HepG2 (cell line): Measurements from ENCODE around the gene TGFBI. TPM values are rescaled to one million over a fixed set of nuclear protein-coding genes. Genes with fewer than 3 reads are reported as not detected.
A peak's percentile ranks its signal among the peaks of the same experiment; 100 is the strongest.

Source experiments
- ARNT ChIP-seq: fragments of 450-650 bp; IDR thresholded peaks from 2 replicates; pipeline ENCODE4 v1.6.1; 2017
- CEBPG ChIP-seq: IDR thresholded peaks from 2 replicates; pipeline ENCODE4 v1.6.1; 2016
- FOXA1 ChIP-seq, 2 experiments: fragments of 450-650 bp in 1 of 2; sonication (generic) in 1 of 2; formaldehyde crosslinking in 1 of 2; IDR thresholded peaks; 2 replicates each; pipeline versions ENCODE4 v1.4.0 to v1.6.1; 2016 to 2020; ENCODE audit warnings: missing genetic modification reagents in 1 of 2
- FOXA3 ChIP-seq: IDR thresholded peaks from 2 replicates; pipeline ENCODE4 v1.6.1; 2016; ENCODE audit warnings: missing genetic modification reagents, missing compliant biosample characterization
- MLLT10 ChIP-seq: sonication (generic); formaldehyde crosslinking; IDR thresholded peaks from 2 replicates; pipeline ENCODE4 v1.4.0; 2020; ENCODE audit warnings: missing genetic modification reagents
- NFRKB ChIP-seq: fragments of 450-650 bp; IDR thresholded peaks from 2 replicates; pipeline ENCODE4 v1.6.1; 2017
- NONO ChIP-seq, 2 experiments: fragments of 450-650 bp in 1 of 2; sonication (generic) in 1 of 2; formaldehyde crosslinking in 1 of 2; IDR thresholded peaks in 1 of 2; conservative IDR thresholded peaks in 1 of 2; 2 replicates each; pipeline versions ENCODE4 v1.6.1 to v1.8.0; 2017 to 2022; ENCODE audit warnings: mild to moderate bottlenecking in 1 of 2, missing genetic modification reagents in 1 of 2, moderate library complexity in 1 of 2
- PTBP1 ChIP-seq: fragments of 200-400 bp; formaldehyde crosslinking; IDR thresholded peaks from 2 replicates; pipeline ENCODE4 v1.6.1; 2018; ENCODE audit warnings: low read length, low read depth; ENCODE audit not compliant: poor library complexity, severe bottlenecking
- RBAK ChIP-seq: sonication (generic); formaldehyde crosslinking; IDR thresholded peaks from 2 replicates; pipeline ENCODE4 v1.5.1; 2020; ENCODE audit warnings: mild to moderate bottlenecking, missing genetic modification reagents
- RFXANK ChIP-seq: IDR thresholded peaks from 2 replicates; pipeline ENCODE4 v1.6.1; 2016
- RFXAP ChIP-seq: sonication (generic); formaldehyde crosslinking; IDR thresholded peaks from 2 replicates; pipeline ENCODE4 v1.4.0; 2020; ENCODE audit warnings: missing genetic modification reagents, borderline replicate concordance
- SOX5 ChIP-seq: IDR thresholded peaks from 2 replicates; pipeline ENCODE4 v1.6.1; 2016; ENCODE audit warnings: borderline replicate concordance
- SRSF1 ChIP-seq: fragments of 200-400 bp; formaldehyde crosslinking; optimal IDR thresholded peaks from 2 replicates; pipeline ENCODE3; 2017; ENCODE audit warnings: mild to moderate bottlenecking, low read depth, low read length, moderate library complexity
- SYNCRIP ChIP-seq: fragments of 200-400 bp; formaldehyde crosslinking; IDR thresholded peaks from 2 replicates; pipeline ENCODE4 v1.6.1; 2018; ENCODE audit warnings: mild to moderate bottlenecking, low read depth, low read length; ENCODE audit not compliant: insufficient read depth
- ZBTB8A ChIP-seq: sonication (generic); formaldehyde crosslinking; IDR thresholded peaks from 2 replicates; pipeline ENCODE4 v1.4.0; 2020; ENCODE audit warnings: mild to moderate bottlenecking, low read depth, missing genetic modification reagents, borderline replicate concordance
- ZMAT3 ChIP-seq: sonication (generic); formaldehyde crosslinking; conservative IDR thresholded peaks from 2 replicates; pipeline ENCODE4 v1.7.0; 2021; ENCODE audit warnings: missing genetic modification reagents
- ZNF10 ChIP-seq: sonication (generic); formaldehyde crosslinking; IDR thresholded peaks from 2 replicates; pipeline ENCODE4 v1.4.0; 2020; ENCODE audit warnings: mild to moderate bottlenecking, low read depth, missing genetic modification reagents, borderline replicate concordance
- ZNF180 ChIP-seq: sonication (generic); formaldehyde crosslinking; IDR thresholded peaks from 2 replicates; pipeline ENCODE4 v1.4.0; 2020; ENCODE audit warnings: low read depth, missing genetic modification reagents, borderline replicate concordance
- ZNF274 ChIP-seq: sonication (generic); formaldehyde crosslinking; IDR thresholded peaks from 2 replicates; pipeline ENCODE4 v1.5.1; 2020; ENCODE audit warnings: mild to moderate bottlenecking, missing genetic modification reagents
- ZNF619 ChIP-seq: sonication (generic); formaldehyde crosslinking; IDR thresholded peaks from 2 replicates; pipeline ENCODE4 v1.4.0; 2020; ENCODE audit warnings: mild to moderate bottlenecking, missing genetic modification reagents
- ZNF747 ChIP-seq: sonication (generic); formaldehyde crosslinking; IDR thresholded peaks from 2 replicates; pipeline ENCODE4 v1.8.1; 2023; ENCODE audit warnings: missing genetic modification reagents, mild to moderate bottlenecking, borderline replicate concordance
- ZSCAN20 ChIP-seq: sonication (generic); formaldehyde crosslinking; IDR thresholded peaks from 2 replicates; pipeline ENCODE4 v1.4.0; 2020; ENCODE audit warnings: missing genetic modification reagents, mild to moderate bottlenecking, borderline replicate concordance
- polyA plus RNA-seq, 8 experiments: library from polyadenylated mRNA; depleted of rRNA in 3 of 8; stranded (reverse) in 7 of 8; unstranded in 1 of 8; fragments of >200 nt; fragmentation: Illumina TruSeq in 4 of 8; extraction: Trizol in 4 of 8; gene quantifications; 2 replicates each; pipeline versions ENCODE4 v1.2.1 to v1.2.3, GENCODE V29; 2011 to 2016; ENCODE audit warnings: low read depth in 4 of 8, missing spikeins in 1 of 8, mixed read lengths in 1 of 8; ENCODE audit not compliant: insufficient read depth in 1 of 8
- total RNA-seq, 5 experiments: library from RNA; depleted of rRNA; stranded (reverse); fragments of >200 nt; fragmentation: Illumina TruSeq; extraction: Trizol; gene quantifications; 2 replicates each; pipeline ENCODE4 v1.2.3, GENCODE V29; 2016; ENCODE audit warnings: low read depth in 1 of 5
- TF ChIP-seq, protein P1 (sequence below): sonication (generic); formaldehyde crosslinking; IDR thresholded peaks from 2 replicates; pipeline ENCODE4 v1.4.0; 2020; ENCODE audit warnings: missing genetic modification reagents, borderline replicate concordance
- TF ChIP-seq, protein P2 (sequence below): IDR thresholded peaks from 2 replicates; pipeline ENCODE4 v1.6.1; 2012; ENCODE audit warnings: inconsistent platforms
- TF ChIP-seq, protein P3 (sequence below): sonication (generic); formaldehyde crosslinking; IDR thresholded peaks from 2 replicates; pipeline ENCODE4 v1.5.0; 2020; ENCODE audit warnings: mild to moderate bottlenecking, missing genetic modification reagents
- TF ChIP-seq, protein P4 (sequence below): sonication (generic); formaldehyde crosslinking; IDR thresholded peaks from 2 replicates; pipeline ENCODE4 v1.4.0; 2020; ENCODE audit warnings: missing genetic modification reagents, mild to moderate bottlenecking, borderline replicate concordance

TGFBI gene
- total and polyA plus RNA-seq, 2 of the 13 experiments (the other 11 are each of a cell fraction or from before 2014, with no cell fraction given) = 275 to 457 TPM

DNA sequence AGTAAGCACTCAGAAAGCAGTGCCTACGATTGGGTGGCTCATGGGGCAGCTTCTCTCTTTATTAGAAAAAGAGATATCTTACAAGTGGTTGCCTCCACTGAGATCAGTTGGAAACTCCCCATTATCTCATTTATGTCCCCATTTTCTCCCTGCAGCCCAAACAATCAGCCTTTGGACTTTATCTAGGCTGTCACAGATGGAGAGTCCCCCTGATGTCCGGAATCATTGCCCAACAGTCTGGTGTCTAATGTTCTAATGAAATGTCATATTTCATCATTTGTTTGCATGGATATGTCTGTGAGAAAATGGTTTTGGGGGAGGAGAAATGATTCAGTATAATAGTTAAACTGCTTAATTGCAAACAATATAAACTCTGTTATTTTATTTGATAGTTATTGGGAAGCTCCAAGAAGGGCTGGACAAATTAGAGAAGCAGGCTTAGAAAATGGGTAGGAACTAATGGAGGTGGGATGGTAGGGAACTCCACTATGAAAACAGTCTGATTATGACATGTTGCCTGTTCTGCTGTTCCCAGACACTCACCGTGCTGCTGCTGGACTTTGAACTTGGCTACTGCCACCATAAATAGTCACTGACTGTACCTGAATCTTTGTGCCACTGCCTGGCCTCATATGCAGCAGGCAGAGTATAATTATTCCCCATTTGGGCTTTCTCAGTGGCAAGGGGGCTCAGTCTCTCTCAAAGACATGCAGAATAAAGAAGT lies 65.6 kb downstream of the TGFBI start (continued):
- TF ChIP-seq ZNF747 (CRISPR knock-in tag) = peak; percentile 55; the same call in 1 of the 2 replicates
- TF ChIP-seq PTBP1 = no peak
- no peak for TF ChIP-seq RFXAP
- no peak for TF ChIP-seq ZNF180
- no peak for TF ChIP-seq ZSCAN20 (CRISPR knock-in tag)
- no peak for TF ChIP-seq SRSF1
- TF ChIP-seq SYNCRIP = no peak
- no peak for TF ChIP-seq ZNF10 (CRISPR knock-in tag)
- TF ChIP-seq, protein P1, sequence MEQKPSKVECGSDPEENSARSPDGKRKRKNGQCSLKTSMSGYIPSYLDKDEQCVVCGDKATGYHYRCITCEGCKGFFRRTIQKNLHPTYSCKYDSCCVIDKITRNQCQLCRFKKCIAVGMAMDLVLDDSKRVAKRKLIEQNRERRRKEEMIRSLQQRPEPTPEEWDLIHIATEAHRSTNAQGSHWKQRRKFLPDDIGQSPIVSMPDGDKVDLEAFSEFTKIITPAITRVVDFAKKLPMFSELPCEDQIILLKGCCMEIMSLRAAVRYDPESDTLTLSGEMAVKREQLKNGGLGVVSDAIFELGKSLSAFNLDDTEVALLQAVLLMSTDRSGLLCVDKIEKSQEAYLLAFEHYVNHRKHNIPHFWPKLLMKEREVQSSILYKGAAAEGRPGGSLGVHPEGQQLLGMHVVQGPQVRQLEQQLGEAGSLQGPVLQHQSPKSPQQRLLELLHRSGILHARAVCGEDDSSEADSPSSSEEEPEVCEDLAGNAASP (CRISPR knock-in tag) = peak; percentile 21; the same call in 1 of the 2 replicates
- TF ChIP-seq RFXANK (CRISPR knock-in tag) = no peak
- no peak for TF ChIP-seq NONO (IDR thresholded peaks at IDR 0.05)
- no peak for TF ChIP-seq NONO (CRISPR knock-in tag; conservative IDR thresholded peaks at IDR 0.05)
- TF ChIP-seq NFRKB = no peak
- no peak for TF ChIP-seq RBAK
- TF ChIP-seq ZNF274 (CRISPR knock-in tag) = no peak
- TF ChIP-seq ZBTB8A (CRISPR knock-in tag) = no peak
- TF ChIP-seq, protein P2, sequence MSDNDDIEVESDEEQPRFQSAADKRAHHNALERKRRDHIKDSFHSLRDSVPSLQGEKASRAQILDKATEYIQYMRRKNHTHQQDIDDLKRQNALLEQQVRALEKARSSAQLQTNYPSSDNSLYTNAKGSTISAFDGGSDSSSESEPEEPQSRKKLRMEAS = 0 out of 2 replicates have a peak, but pooled peaks have one; percentile 36
- TF ChIP-seq CEBPG (CRISPR knock-in tag) = no peak; the same call in none of the 2 replicates
- no peak for TF ChIP-seq ZMAT3 (CRISPR knock-in tag)
- peak; percentile 43 for TF ChIP-seq SOX5 (CRISPR knock-in tag)
- TF ChIP-seq MLLT10 = no peak
- TF ChIP-seq FOXA3 (CRISPR knock-in tag) = 0 out of 2 replicates have a peak, but pooled peaks have one; percentile 4
- TF ChIP-seq, protein P3, sequence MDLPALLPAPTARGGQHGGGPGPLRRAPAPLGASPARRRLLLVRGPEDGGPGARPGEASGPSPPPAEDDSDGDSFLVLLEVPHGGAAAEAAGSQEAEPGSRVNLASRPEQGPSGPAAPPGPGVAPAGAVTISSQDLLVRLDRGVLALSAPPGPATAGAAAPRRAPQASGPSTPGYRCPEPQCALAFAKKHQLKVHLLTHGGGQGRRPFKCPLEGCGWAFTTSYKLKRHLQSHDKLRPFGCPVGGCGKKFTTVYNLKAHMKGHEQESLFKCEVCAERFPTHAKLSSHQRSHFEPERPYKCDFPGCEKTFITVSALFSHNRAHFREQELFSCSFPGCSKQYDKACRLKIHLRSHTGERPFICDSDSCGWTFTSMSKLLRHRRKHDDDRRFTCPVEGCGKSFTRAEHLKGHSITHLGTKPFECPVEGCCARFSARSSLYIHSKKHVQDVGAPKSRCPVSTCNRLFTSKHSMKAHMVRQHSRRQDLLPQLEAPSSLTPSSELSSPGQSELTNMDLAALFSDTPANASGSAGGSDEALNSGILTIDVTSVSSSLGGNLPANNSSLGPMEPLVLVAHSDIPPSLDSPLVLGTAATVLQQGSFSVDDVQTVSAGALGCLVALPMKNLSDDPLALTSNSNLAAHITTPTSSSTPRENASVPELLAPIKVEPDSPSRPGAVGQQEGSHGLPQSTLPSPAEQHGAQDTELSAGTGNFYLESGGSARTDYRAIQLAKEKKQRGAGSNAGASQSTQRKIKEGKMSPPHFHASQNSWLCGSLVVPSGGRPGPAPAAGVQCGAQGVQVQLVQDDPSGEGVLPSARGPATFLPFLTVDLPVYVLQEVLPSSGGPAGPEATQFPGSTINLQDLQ (CRISPR knock-in tag) = no peak
- TF ChIP-seq ZNF619 = no peak
- TF ChIP-seq, protein P4, sequence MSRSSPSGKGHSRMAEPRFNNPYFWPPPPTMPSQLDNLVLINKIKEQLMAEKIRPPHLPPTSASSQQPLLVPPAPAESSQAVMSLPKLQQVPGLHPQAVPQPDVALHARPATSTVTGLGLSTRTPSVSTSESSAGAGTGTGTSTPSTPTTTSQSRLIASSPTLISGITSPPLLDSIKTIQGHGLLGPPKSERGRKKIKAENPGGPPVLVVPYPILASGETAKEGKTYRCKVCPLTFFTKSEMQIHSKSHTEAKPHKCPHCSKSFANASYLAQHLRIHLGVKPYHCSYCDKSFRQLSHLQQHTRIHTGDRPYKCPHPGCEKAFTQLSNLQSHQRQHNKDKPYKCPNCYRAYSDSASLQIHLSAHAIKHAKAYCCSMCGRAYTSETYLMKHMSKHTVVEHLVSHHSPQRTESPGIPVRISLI (CRISPR knock-in tag) = no peak
- no peak for TF ChIP-seq FOXA1 (IDR thresholded peaks at IDR 0.05)
- TF ChIP-seq FOXA1 (CRISPR knock-in tag; IDR thresholded peaks at IDR 0.05) = 0 out of 2 replicates have a peak, but pooled peaks have one; percentile 6
- TF ChIP-seq ARNT = no peak
